Calu3 (cell line): Measurements from ENCODE around the gene ARHGAP25. TPM values are rescaled to one million over a fixed set of nuclear protein-coding genes. Genes with fewer than 3 reads are reported as not detected.

Experiments
- BruUV-seq: library from RNA; stranded (reverse); fragments of 400-500 nt; replicated peaks from 2 replicates; lab custom pipeline; 2021; lab: Mats Ljungman, UMichigan
- CTCF ChIA-PET: fragments of 300-600 bp; sonication (Branson Sonifier 250); formaldehyde crosslinking; loops from one replicate; lab custom pipeline; 2022; ENCODE audit warnings: antibody characterized with exemption; lab: Charles Lee
- DNase-seq: peaks from one replicate; pipeline ENCODE4 v3.0.0; 2022
- H3K27ac Mint-ChIP-seq: one replicate; pipeline ENCODE4 v1.8.0; 2022; ENCODE audit warnings: mixed read lengths; ENCODE audit not compliant: unreplicated experiment
- H3K27me3 Mint-ChIP-seq: one replicate; pipeline ENCODE4 v1.8.0; 2022; ENCODE audit warnings: mixed read lengths; ENCODE audit not compliant: unreplicated experiment
- H3K36me3 Mint-ChIP-seq: one replicate; pipeline ENCODE4 v1.8.0; 2022; ENCODE audit warnings: mild to moderate bottlenecking, moderate library complexity, mixed read lengths; ENCODE audit not compliant: insufficient read depth, unreplicated experiment
- H3K4me1 Mint-ChIP-seq: one replicate; pipeline ENCODE4 v1.8.0; 2022; ENCODE audit warnings: mild to moderate bottlenecking, low read depth, mixed read lengths; ENCODE audit not compliant: unreplicated experiment
- H3K4me3 Mint-ChIP-seq: one replicate; pipeline ENCODE4 v1.8.0; 2022; ENCODE audit warnings: mild to moderate bottlenecking, low read depth, moderate library complexity, mixed read lengths; ENCODE audit not compliant: unreplicated experiment
- H3K9me3 Mint-ChIP-seq: one replicate; pipeline ENCODE4 v1.8.0; 2022; ENCODE audit warnings: low read depth, mixed read lengths; ENCODE audit not compliant: unreplicated experiment
- intact Hi-C: fragments of 100-400 bp; cut with micrococcal nuclease; formaldehyde crosslinking; loops from one replicate; pipeline ENCODE4 v1.10.0; 2022; ENCODE audit not compliant: unreplicated experiment
- total RNA-seq: library from RNA; stranded (reverse); gene quantifications from 2 replicates; pipeline ENCODE4 v1.2.3, GENCODE V29; 2022
- TF ChIP-seq, protein P1 (sequence below): fragments of 200-600 bp; IDR thresholded peaks from one replicate; pipeline ENCODE4 v1.8.0; 2022; ENCODE audit warnings: antibody characterized with exemption; ENCODE audit not compliant: unreplicated experiment

ARHGAP25 gene
- total RNA-seq, 1 experiment from 2014 or later, result not detected

DNA sequence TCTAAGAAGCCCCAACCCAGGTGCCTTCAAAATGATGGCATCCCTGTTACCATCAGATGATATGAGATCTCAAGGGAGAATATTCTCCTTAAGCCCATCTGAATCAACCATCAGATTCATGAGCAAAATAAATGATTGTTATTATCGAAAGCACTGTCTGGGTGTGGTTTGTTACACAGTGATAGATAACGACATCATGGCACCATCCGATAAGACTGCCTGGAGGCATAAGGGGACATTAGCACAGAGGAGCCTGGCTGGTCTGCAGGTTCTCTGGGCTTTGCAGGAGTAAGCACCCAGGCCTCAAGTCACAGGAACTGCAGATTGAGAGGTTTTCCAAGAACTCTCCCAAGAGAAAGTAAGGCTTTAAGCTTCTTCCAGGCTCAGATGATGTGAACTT, 120.9 kb downstream of the ARHGAP25 start:
- H3K9me3 Mint-ChIP-seq, result no peaks in the 10 kb centered on the region
- H3K27me3 Mint-ChIP-seq, result peaks cover 82% of the 10 kb centered on the region
- TF ChIP-seq, protein P1, sequence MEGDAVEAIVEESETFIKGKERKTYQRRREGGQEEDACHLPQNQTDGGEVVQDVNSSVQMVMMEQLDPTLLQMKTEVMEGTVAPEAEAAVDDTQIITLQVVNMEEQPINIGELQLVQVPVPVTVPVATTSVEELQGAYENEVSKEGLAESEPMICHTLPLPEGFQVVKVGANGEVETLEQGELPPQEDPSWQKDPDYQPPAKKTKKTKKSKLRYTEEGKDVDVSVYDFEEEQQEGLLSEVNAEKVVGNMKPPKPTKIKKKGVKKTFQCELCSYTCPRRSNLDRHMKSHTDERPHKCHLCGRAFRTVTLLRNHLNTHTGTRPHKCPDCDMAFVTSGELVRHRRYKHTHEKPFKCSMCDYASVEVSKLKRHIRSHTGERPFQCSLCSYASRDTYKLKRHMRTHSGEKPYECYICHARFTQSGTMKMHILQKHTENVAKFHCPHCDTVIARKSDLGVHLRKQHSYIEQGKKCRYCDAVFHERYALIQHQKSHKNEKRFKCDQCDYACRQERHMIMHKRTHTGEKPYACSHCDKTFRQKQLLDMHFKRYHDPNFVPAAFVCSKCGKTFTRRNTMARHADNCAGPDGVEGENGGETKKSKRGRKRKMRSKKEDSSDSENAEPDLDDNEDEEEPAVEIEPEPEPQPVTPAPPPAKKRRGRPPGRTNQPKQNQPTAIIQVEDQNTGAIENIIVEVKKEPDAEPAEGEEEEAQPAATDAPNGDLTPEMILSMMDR, result no peak
- no peaks in the 10 kb centered on the region for H3K36me3 Mint-ChIP-seq
- no TSS peak for BruUV-seq
- H3K4me1 Mint-ChIP-seq, result no peaks in the 10 kb centered on the region
- DNase-seq, result no peak
- no peak overlapping the region for H3K27ac Mint-ChIP-seq
- no peak overlapping the region for H3K4me3 Mint-ChIP-seq
- CTCF ChIA-PET, result no interaction called here
- intact Hi-C loops, result no loop called here

DNA sequence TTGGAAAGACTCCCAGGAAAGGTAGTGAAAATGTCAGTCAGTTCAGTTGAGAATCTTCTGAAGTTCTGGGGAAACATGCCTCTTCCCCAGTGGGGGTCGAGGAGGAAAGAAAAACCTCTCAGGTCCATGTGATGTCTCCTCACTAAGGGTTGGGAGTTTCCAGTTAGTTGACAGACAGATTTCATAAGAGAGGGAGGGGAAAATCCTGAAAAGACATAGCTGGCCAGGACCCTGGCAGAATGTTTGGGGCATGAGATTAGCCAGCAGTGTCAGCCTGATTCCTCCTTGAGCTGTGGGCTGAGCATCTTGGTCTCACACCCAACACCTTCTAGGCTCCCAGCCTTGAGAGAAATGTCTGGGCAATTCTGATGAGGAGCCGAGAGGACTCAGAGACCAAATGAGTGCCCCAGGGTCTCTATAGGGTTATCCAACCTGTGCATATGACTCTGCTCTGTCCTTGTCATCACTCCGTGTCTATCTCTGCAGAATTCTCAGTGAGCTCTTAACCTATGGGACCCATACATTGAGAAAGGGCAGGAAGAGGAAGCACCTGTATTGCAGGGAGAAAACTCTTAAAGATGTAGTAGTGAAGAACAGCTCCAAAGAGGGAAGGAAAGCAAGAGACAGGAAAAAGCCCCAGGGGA, 122.7 kb downstream of the ARHGAP25 start:
- no peak for DNase-seq
- intact Hi-C loops, result no loop called here
- Mint-ChIP-seq H3K4me1 (no peaks in the 10 kb centered on the region), H3K36me3 (no peaks in the 10 kb centered on the region), H3K4me3 (no peak overlapping the region), H3K27me3 (peaks cover 99% of the 10 kb centered on the region), H3K27ac (no peak overlapping the region), H3K9me3 (no peaks in the 10 kb centered on the region)
- CTCF ChIA-PET, result no interaction called here
- TF ChIP-seq, protein P1, result no peak
- BruUV-seq, result no TSS peak

DNA sequence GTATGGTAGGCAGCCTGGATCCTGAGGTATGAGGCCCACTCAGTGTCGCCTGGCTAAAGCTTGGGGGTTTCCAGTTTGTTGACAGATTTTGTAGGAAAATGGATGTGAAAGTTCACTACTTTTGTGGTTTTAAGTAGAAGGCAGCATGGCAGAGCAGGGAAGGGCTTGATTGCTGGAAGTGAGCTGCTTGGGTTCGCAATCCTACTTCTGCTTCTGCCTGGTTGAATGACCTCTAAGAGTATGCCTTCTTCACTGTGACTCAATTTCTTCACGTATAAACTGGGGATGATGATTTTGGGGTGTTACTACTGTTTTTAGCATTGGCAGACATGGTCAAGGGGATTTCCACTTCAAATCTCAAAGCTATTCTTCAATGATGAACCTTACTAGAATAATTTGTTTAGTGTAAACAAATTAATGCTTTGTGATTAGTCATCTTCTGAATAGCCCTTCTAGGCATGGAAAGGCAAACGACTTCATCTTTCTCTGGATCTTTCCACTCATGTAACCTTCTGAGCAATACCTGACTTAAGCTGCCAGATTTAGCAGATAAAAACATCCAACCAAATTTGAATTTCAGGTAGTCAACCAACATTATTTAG, 123.3 kb downstream of the ARHGAP25 start:
- TF ChIP-seq, protein P1, result no peak
- Mint-ChIP-seq H3K4me3 (no peak overlapping the region), H3K27me3 (peaks cover 99% of the 10 kb centered on the region), H3K36me3 (no peaks in the 10 kb centered on the region), H3K9me3 (no peaks in the 10 kb centered on the region), H3K4me1 (no peaks in the 10 kb centered on the region), H3K27ac (no peak overlapping the region)
- CTCF ChIA-PET, result interaction anchor here (0.5 to 0.7 kb wide), 2 partner anchors 9 to 1965 kb away, joined by 3 read pairs; no protein-coding TSS in a partner anchor
- intact Hi-C loops, result no loop called here
- no peak for DNase-seq
- no TSS peak for BruUV-seq

DNA sequence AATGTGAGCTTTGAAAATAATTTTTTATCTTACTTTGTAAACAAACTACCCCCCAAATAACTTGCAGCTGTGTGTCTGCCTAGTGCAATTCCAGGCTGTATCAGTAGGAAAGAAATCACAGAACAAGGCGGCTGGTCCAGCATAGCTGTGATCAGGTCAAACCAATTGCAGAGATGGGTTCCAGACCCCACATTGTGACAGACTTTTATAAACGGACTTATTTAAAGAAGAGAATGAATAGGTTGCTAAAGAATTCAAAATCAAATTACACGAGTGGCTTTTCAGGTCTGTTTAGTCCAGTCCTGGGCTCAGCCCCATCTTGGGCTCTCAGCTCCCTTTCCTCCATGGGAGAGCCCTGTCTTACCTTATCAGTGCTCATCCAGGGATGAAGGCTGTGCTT, 125.5 kb downstream of the ARHGAP25 start:
- H3K9me3 Mint-ChIP-seq, result no peaks in the 10 kb centered on the region
- BruUV-seq, result no TSS peak
- no peak for DNase-seq
- TF ChIP-seq, protein P1, result no peak
- H3K36me3 Mint-ChIP-seq, result no peaks in the 10 kb centered on the region
- H3K4me1 Mint-ChIP-seq, result no peaks in the 10 kb centered on the region
- no peak overlapping the region for H3K27ac Mint-ChIP-seq
- CTCF ChIA-PET, result interaction anchor here (0.6 kb wide), 1 partner anchor 271 kb away, joined by 4 read pairs; no protein-coding TSS in a partner anchor
- H3K4me3 Mint-ChIP-seq, result no peak overlapping the region
- intact Hi-C loops, result no loop called here
- peaks cover 100% of the 10 kb centered on the region for H3K27me3 Mint-ChIP-seq
